Measurements from ENCODE around the gene PRKAA1.

Gene PRKAA1

GRCh38 chr5:40774623-40775022 is 23.6 kb downstream of the PRKAA1 start:
- H3K36me3 ChIP-seq (ENCODE audit: control insufficient read depth, insufficient read depth, low read length): no peaks in the 10 kb centered on the region
- H3K4me2 ChIP-seq (ENCODE audit: low read length): no peak overlapping the region
- H3K9me3 ChIP-seq (ENCODE audit: control insufficient read depth, low read length): no peaks in the 10 kb centered on the region
- no peak for TF ChIP-seq CTCF (IDR thresholded peaks at IDR 0.05)
- H3K4me3 ChIP-seq (ENCODE audit: low read depth, low read length): no peak overlapping the region
- no peak overlapping the region for H3K27ac ChIP-seq
- H3K4me1 ChIP-seq: no peaks in the 10 kb centered on the region
- H2AFZ ChIP-seq: no peak overlapping the region
- H3K27me3 ChIP-seq (ENCODE audit: control insufficient read depth, insufficient read depth, low read length): no peaks in the 10 kb centered on the region
- peaks cover 3% of the 10 kb centered on the region for H3K79me2 ChIP-seq
- no peak overlapping the region for H3K9ac ChIP-seq

DNA sequence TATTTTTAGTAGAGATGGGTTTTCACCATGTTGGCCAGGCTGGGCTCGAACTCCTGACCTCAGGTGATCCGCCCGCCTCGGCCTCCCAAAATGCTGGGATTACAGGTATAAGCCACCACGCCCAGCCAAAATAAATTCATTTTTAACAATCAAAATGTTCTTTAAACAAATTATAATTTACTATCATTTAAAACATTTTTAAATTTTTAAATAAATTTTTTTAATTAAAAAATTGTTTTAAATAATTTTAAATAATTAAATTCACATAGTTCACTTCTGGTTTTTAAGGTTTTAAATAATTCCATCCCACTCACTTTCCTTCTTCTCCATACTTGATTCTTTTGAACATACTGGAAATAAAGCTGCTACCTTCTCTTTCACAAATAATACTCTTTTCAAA is 27.4 kb downstream of the PRKAA1 start:
- H3K27me3 ChIP-seq (ENCODE audit: control insufficient read depth, insufficient read depth, low read length): no peaks in the 10 kb centered on the region
- H3K4me1 ChIP-seq: no peaks in the 10 kb centered on the region
- H3K36me3 ChIP-seq (ENCODE audit: control insufficient read depth, insufficient read depth, low read length): no peaks in the 10 kb centered on the region
- H3K9ac ChIP-seq: no peak overlapping the region
- H2AFZ ChIP-seq: no peak overlapping the region
- no peaks in the 10 kb centered on the region for H3K79me2 ChIP-seq
- no peak overlapping the region for H3K4me2 ChIP-seq (ENCODE audit: low read length)
- TF ChIP-seq CTCF (IDR thresholded peaks at IDR 0.05): no peak
- no peaks in the 10 kb centered on the region for H3K9me3 ChIP-seq (ENCODE audit: control insufficient read depth, low read length)
- H3K4me3 ChIP-seq (ENCODE audit: low read depth, low read length): no peak overlapping the region
- H3K27ac ChIP-seq: no peak overlapping the region

DNA sequence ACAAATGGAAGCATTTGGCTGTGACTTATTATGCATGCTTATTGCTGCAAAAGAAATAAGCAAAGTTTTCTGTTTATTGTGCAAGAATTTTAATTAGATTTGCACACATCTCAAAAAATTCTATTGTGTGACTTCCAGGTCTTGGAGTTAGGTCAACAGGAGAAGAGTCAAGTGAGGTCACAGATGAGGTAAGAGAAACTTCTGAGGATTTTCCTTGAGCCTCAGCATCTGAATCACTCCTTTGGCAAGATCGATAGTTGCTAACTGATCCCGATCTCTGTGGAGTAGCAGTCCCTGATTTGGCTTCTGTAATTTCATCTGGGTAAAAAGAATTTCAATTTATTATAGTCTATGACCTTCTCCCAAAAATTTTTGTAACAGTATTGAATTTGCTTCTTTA is 35.5 kb downstream of the PRKAA1 start:
- H3K9me3 ChIP-seq (ENCODE audit: control insufficient read depth, low read length): no peaks in the 10 kb centered on the region
- no peak overlapping the region for H3K27ac ChIP-seq
- H2AFZ ChIP-seq: no peak overlapping the region
- H3K79me2 ChIP-seq: no peaks in the 10 kb centered on the region
- H3K4me3 ChIP-seq (ENCODE audit: low read depth, low read length): no peak overlapping the region
- H3K4me1 ChIP-seq: no peaks in the 10 kb centered on the region
- no peak overlapping the region for H3K9ac ChIP-seq
- no peaks in the 10 kb centered on the region for H3K27me3 ChIP-seq (ENCODE audit: control insufficient read depth, insufficient read depth, low read length)
- H3K36me3 ChIP-seq (ENCODE audit: control insufficient read depth, insufficient read depth, low read length): no peaks in the 10 kb centered on the region
- no peak overlapping the region for H3K4me2 ChIP-seq (ENCODE audit: low read length)
- TF ChIP-seq CTCF (IDR thresholded peaks at IDR 0.05): no peak

DNA sequence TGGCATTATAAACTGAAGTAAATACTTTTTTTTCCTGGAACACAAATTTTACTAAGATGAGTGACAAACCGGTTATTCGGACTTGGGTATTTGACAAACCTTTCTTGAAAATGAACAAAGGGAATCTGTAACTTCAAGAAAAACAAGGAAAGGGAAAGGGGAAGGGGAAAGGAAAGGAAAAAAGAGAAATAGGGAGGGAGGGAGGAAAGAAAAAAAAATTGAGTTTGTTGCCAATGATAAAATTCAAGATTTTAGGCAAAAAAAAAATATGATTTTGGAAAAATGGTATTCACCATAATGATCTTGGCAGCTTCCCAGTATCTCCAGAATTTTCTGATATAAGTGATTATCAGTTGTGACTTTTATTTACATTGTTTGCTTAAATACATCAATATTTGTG is 40.8 kb downstream of the PRKAA1 start:
- H3K9me3 ChIP-seq (ENCODE audit: control insufficient read depth, low read length): no peaks in the 10 kb centered on the region
- H2AFZ ChIP-seq: no peak overlapping the region
- H3K36me3 ChIP-seq (ENCODE audit: control insufficient read depth, insufficient read depth, low read length): no peaks in the 10 kb centered on the region
- H3K4me3 ChIP-seq (ENCODE audit: low read depth, low read length): no peak overlapping the region
- TF ChIP-seq CTCF (IDR thresholded peaks at IDR 0.05): no peak
- peaks cover 11% of the 10 kb centered on the region for H3K79me2 ChIP-seq
- H3K9ac ChIP-seq: no peak overlapping the region
- no peak overlapping the region for H3K4me2 ChIP-seq (ENCODE audit: low read length)
- no peak overlapping the region for H3K27ac ChIP-seq
- no peaks in the 10 kb centered on the region for H3K27me3 ChIP-seq (ENCODE audit: control insufficient read depth, insufficient read depth, low read length)
- no peaks in the 10 kb centered on the region for H3K4me1 ChIP-seq
